HUES48 (cell line): ENCODE measurements around the gene FOXF1.

Experiments used
- H3K27ac ChIP-seq: one replicate; pipeline ENCODE4 v1.7.0; 2013; ENCODE audit warnings: low read depth, low read length, inconsistent platforms
- H3K27me3 ChIP-seq: 2 replicates; pipeline ENCODE4 v1.6.1; 2013; ENCODE audit warnings: mild to moderate bottlenecking, low read length; ENCODE audit not compliant: control insufficient read depth, insufficient read depth
- H3K36me3 ChIP-seq: 2 replicates; pipeline ENCODE4 v1.6.1; 2013; ENCODE audit warnings: low read length; ENCODE audit not compliant: control insufficient read depth, insufficient read depth
- H3K4me1 ChIP-seq: 2 replicates; pipeline ENCODE4 v1.6.1; 2013; ENCODE audit warnings: mild to moderate bottlenecking, low read length; ENCODE audit not compliant: control insufficient read depth, insufficient read depth
- H3K4me3 ChIP-seq: 2 replicates; pipeline ENCODE4 v1.5.1; 2013; ENCODE audit warnings: mild to moderate bottlenecking, low read depth, low read length
- H3K9ac ChIP-seq: 2 replicates; pipeline ENCODE4 v1.6.1; 2013; ENCODE audit warnings: mild to moderate bottlenecking, low read depth, low read length, moderate library complexity
- H3K9me3 ChIP-seq: 2 replicates; pipeline ENCODE4 v1.6.1; 2013; ENCODE audit warnings: low read length; ENCODE audit not compliant: control insufficient read depth, insufficient read depth

Gene FOXF1

DNA sequence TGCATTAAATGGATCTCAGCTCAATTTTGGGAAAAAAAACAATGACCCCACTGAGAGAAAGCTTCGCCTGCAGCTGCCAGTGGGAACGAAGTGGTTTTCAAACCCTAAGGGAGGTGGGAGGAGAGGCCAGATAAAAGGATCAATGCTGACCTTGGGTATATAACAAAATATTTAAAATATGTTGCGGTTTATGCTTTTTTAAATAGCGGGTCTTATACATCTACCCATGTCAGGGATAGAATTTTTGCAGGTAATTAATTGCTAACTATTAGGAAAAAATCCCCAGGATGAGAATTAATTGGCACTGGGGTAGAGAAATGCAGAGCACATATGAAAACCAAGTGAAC is 10.9 kb upstream of the FOXF1 start:
- H3K9ac ChIP-seq: no peak overlapping the region
- no peak overlapping the region for H3K4me3 ChIP-seq
- peaks cover 28% of the 10 kb centered on the region for H3K4me1 ChIP-seq
- no peak overlapping the region for H3K27ac ChIP-seq
- H3K36me3 ChIP-seq: no peaks in the 10 kb centered on the region
- H3K27me3 ChIP-seq: peaks cover 100% of the 10 kb centered on the region
- no peaks in the 10 kb centered on the region for H3K9me3 ChIP-seq

DNA sequence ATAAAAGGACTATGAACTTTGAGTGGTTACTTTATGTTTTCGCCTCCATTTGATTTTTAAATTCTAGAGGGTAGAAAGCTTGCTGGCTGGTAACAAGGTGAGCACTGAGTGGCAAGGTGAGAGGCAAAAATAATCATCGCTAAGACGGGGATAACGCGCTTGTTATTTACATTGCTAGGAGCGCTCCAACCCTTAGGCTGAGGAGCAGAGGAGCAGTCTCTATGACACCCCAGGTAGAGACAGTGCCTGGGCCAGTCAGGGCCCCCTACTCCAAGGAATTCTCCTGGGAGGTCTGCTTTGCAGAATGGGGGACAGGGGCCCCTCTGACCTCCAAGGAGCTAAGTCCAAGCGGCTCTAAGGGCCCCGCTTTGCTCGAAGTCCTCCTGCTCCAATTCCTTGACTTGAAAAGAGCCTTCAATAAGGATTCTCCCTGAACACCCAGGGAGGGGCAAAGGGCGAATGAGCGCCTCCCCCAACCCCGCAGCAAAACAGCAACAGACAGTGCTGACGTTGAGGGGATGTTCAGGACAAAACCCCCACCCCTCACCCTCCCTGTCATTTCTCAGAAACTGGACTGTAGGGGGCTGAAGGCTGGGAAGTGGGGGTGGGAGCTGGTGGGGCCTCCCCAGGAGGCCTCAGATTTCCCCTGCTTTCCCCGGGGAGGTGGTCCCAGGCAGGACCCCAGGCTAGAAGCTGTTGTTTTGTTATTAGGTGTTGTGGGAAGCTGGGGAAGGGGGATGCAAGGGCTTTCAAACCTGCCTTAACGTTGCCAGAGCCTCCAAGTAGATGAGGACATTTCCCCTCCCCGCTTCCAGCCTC is 10.2 kb upstream of the FOXF1 start:
- Histone ChIP-seq H3K27ac (no peak overlapping the region), H3K9ac (no peak overlapping the region), H3K4me3 (no peak overlapping the region), H3K4me1 (peaks cover 25% of the 10 kb centered on the region), H3K27me3 (peaks cover 100% of the 10 kb centered on the region), H3K36me3 (no peaks in the 10 kb centered on the region), H3K9me3 (no peaks in the 10 kb centered on the region; the same call in 1 of the 2 replicates)

DNA sequence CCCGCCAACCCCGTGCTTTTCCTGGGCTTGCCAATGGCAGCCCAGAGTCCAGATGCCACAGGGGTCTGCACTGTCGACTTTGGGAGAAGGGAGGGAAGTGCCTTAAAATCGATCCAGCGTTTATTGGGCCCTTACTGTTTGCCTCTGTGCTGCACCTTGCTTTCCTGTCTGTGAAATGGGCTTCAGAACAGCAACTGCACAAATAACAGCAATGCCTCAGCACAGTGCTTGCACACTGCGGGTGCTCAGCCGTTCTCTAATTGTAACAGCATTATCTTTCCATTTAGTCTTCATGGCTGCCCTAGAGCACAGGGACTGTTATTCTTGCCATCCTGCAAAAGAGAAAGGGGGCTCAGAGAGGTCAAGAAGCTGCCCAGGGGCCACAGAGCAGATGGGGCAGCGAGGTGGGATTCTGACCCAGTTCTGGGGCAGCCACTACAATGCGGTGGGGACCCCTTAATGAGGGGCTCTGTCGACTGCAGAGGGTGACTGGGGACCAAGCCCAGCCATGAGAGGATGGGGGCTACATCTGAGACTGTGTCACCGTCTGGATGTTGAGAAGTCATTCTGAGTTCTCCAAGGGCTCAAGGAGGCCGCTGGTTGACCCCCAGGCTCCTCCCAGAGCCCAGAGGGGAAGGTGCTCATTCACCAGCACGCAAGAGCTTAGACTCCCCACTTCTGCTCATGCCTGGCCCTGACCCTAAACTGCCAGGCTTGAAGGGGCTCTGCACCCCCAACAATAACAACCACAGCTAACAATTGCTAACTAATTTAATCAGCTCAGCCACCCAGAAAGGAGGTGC is 9.4 kb upstream of the FOXF1 start:
- H3K9ac ChIP-seq: no peak overlapping the region
- no peaks in the 10 kb centered on the region; the same call in 1 of the 2 replicates for H3K9me3 ChIP-seq
- H3K4me1 ChIP-seq: peaks cover 21% of the 10 kb centered on the region; the same call in 1 of the 2 replicates
- H3K27me3 ChIP-seq: peaks cover 100% of the 10 kb centered on the region
- H3K4me3 ChIP-seq: no peak overlapping the region
- no peaks in the 10 kb centered on the region for H3K36me3 ChIP-seq
- no peak overlapping the region for H3K27ac ChIP-seq

DNA sequence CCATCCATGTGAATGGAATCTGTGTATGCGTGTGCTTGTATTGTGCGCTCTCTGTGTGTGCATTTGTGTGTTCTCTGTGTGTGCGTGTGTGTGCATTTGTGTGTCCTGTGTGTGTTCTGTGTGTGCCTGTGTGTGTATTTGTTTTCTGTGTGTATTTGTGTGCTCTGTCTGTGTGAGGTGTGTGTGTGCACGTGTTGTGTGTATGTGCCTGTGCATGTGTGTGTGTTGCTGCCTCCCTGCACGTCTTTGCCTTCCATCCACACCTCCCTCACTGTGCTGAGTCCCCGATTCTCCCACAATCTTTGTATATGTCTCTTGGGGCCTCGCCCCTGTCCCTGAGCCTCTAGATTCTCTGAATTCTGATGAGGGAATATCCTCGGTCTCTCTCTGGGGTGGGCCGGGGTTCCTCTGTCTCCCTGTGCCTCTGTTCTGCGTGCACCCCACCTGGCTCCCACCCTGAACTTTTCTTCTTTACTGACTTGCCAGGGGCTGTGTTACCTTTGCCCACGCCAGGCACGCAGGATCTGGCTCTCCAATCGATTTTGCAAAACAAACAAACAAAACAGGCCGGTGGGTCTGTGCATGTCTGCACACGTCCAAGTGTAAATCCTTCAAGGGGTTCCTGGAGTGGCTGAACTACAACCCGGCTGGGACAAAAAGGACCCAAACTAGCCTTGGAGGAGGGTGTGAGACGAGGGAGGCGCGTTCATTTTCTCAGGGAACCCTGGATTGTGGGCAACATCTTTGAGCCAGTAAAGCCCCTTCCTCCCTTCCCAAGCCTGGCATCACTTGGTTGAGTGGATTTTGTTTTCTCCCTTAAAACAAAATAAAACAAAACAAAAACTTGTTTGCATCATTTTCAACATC is 8.1 kb upstream of the FOXF1 start:
- no peak overlapping the region for H3K4me3 ChIP-seq
- H3K27me3 ChIP-seq: peaks cover 100% of the 10 kb centered on the region
- H3K36me3 ChIP-seq: no peaks in the 10 kb centered on the region
- H3K9ac ChIP-seq: no peak overlapping the region
- no peak overlapping the region for H3K27ac ChIP-seq
- no peaks in the 10 kb centered on the region; the same call in 1 of the 2 replicates for H3K9me3 ChIP-seq
- H3K4me1 ChIP-seq: peaks cover 23% of the 10 kb centered on the region; the same call in 1 of the 2 replicates

DNA sequence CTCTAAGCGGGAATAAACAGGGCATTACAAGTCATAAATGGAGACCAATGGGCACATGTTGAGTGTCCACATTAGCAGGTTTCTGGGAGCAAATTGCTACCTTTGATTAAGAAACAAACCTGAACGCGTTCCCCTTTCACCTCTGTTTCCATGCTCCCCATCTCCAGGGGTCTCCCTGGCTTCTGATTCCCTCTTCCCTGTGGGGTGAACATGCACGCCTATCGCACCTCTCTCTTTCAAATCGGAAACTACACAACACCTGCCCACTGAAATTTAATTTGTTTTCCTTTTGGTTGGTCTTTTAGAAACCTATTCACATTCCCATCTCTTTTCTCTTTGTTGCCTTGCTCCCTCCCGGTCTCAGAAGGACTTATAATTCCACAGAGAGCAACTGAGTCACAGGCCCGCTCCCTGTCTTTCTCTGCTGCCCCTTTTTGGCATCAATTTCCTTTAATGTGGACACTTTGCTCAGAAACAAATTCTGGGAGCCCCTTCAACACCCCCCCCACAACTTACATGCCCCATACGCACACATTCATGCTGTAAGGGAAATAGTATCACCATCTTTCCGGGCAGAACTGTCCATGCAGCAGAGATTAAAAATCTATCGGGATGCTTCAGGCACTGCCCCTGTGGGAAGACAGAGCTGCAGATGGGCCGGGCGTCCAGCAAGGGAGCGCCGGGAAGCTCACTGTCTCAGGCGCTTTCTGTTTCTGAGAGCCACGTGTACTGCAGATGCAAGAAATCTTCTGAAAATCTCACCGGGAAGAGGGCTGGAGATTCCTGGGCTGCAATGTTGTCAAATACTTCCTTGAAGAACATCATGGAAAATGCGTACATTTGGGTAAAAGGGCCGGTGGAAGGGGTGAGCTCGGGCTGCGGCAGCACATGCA is 7.2 kb upstream of the FOXF1 start:
- Histone ChIP-seq H3K4me1 (peaks cover 23% of the 10 kb centered on the region; the same call in 1 of the 2 replicates), H3K27ac (no peak overlapping the region), H3K9me3 (no peaks in the 10 kb centered on the region; the same call in 1 of the 2 replicates), H3K27me3 (peaks cover 100% of the 10 kb centered on the region), H3K36me3 (no peaks in the 10 kb centered on the region), H3K9ac (no peak overlapping the region), H3K4me3 (no peak overlapping the region)

DNA sequence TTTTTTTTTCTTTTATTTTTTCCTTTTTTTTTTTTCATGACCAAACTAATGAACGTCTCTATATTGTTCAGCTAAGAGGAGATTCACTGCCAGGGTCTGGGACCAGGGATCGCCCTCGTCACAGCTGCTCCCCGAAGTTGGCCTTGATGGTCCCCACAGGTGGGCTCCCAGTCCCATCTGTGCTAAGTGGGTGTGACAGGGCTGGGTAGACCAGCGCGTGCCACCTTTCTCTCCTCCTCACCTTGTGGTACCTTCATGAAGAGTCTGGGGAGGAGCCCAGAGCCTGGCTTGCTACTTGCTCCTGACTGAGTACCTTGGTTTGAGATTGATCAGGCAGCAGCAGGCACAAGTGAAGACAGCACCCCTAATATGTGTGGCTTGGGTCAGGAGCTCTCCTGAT is 6.5 kb upstream of the FOXF1 start:
- Histone ChIP-seq H3K4me3 (no peak overlapping the region), H3K27me3 (peaks cover 100% of the 10 kb centered on the region), H3K9me3 (no peaks in the 10 kb centered on the region; the same call in 1 of the 2 replicates), H3K27ac (no peak overlapping the region), H3K4me1 (peaks cover 17% of the 10 kb centered on the region; the same call in 1 of the 2 replicates), H3K9ac (no peak overlapping the region), H3K36me3 (no peaks in the 10 kb centered on the region)

DNA sequence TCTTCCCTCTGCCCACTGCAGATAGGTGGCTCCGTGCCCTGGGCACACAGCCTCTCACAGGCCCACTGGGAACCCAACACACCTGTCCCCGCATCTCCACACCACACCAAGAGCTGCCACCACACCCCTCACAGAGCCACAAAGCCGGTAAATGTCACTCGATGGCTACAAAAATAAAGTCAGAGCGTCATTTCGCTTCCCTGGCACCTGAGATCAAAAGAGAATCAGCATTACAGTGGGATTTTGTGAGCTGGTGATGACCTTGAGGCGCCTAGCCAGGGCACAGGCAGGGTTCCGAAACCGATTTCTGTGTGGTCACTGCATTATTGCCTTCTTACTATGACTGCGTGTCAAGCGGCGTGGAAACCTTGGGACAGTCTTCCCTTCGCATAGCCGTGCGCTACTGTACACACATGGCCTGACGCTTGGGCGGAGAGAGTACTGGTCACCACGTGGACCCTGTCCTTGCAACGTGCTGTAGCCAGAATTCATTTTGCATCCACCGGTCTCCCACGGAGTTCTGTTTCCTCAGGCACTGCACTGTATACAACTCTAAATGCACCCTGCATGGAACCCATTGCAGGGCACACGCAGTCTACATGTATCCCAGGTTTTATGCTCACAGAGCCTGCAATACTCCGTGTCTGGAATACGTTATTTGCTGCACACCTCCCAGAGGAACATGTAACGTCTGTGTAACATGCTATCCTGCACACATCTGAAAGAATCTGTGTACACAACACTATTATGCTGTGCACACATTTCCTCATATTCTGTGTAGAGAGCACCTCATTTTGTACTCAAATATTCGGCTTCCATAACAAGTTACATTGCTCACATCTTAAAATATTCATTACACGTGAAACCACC is 5.8 kb upstream of the FOXF1 start:
- Histone ChIP-seq H3K4me3 (no peak overlapping the region), H3K4me1 (peaks cover 18% of the 10 kb centered on the region; the same call in 1 of the 2 replicates), H3K9ac (no peak overlapping the region), H3K36me3 (no peaks in the 10 kb centered on the region), H3K27me3 (peaks cover 100% of the 10 kb centered on the region), H3K9me3 (no peaks in the 10 kb centered on the region; the same call in 1 of the 2 replicates), H3K27ac (no peak overlapping the region)

DNA sequence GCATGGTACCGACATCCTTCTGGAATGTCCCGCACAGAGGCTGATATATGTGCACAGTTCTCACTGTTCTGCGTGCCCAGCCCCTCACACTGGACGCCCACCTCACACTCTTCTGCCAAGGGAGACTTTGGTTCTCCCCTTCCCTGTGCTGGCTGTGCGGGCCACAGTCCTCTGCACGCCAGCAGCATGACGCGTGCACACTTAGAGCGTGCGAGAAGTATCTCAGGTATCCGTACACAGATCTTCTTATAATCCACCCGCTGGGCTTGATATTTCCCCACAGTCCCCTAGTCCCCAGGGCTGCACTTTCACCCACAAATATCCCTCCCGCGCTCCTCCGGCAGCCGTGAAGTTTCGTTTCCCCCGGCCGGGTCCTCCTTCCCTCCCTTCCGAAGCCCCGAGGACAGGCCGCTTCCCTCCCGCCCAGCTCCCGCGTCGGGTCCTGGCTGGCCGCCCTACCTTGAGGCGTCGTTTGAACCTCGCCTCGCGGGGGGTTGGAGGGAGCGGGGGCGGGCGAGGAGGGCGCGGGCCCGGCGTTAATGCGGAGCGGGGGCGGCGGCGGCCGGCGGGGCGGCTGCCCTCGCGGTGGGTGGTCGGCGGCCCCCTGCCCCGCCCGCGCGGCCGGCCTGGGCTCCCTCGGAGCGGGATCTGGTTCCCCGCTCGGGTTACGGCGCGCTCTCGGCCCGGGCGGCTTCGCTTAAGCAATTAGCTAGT is 5.0 kb upstream of the FOXF1 start:
- Histone ChIP-seq H3K36me3 (no peaks in the 10 kb centered on the region), H3K27me3 (peaks cover 100% of the 10 kb centered on the region), H3K4me3 (no peak overlapping the region)

More for the DNA sequence above, 5.0 kb upstream of the FOXF1 start:
- H3K4me1 ChIP-seq: peaks cover 10% of the 10 kb centered on the region; the same call in 1 of the 2 replicates
- H3K9ac ChIP-seq: no peak overlapping the region
- H3K9me3 ChIP-seq: no peaks in the 10 kb centered on the region; the same call in 1 of the 2 replicates
- no peak overlapping the region for H3K27ac ChIP-seq
